Kasumi-1 (cell line): ENCODE data around the gene PLN.

Source experiments
- DNase-seq, 2 experiments: peaks; one replicate each; lab custom pipeline; 2025; lab: John Stamatoyannopoulos, UW

PLN gene

DNA sequence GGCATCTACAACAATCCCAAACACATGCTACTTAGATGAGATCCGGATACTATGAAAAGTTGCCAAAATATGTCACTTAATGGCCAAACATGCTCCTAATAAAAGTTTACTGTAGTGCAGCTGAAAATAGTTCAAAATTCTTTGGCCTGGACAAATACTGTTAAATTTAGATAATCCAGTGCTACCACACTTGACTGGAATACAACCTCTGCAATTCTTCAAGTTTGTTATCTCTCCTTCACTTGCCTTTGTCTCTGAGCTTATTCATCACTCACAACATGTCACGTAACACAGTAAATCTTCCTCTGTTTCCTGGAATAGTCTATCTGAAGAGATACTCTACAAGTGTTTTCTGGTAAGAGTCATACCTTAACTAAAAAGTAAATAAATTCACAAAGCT is 10.5 kb upstream of the PLN start:
- DNase-seq, result no peak

DNA sequence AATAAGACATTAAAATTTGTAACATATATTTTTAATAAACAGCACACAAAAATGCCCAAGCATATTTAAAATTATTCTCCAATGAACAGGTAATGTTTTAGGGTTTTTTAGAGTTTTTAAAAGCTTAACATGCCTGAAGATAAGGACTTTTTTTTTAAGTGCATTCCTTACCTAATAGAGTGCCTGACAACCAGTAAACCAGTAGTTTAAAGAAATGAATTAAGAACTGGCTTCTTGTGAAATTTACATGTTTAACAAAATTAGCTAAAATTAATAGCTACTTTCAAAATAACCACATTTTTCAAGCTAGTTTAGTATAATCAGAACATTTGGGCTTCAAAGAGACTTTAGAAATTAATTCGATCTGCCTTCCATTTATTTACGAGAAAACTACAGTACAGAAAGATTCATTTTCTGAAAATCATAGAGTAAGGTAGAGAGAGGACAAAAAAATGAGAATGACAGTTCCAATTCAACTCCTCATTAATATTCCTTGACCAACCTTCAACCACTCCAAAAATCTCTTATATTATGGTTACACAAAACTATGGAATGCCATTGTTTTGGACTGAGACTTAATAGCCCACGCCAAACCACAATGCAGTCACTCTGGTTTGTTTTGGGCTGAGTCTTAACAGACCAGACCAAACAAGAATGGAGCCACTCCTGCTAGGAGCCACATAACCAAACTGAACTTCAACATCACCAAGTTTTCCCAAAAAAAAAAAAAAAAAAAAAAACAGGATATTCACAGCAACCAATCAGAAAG is 5.7 kb upstream of the PLN start:
- no peak for DNase-seq

DNA sequence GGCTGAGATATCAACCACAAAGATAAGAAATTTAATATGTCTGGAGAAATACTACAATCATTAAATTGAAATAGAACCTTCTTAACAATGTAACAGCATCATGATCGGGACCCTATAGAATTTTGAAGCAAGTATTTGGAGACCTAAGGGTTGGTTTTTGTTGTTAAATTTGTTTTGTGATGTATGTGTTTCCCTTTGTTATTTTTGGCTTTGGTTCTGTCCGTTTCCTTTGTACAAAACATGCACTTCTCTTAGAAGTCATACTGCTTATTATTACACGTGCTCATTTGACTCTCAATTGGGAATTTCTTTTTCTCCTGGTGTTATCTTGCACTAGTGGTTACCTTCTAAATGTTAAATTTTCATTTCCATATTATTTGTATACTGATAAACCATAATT is 4.0 kb upstream of the PLN start:
- no peak for DNase-seq

DNA sequence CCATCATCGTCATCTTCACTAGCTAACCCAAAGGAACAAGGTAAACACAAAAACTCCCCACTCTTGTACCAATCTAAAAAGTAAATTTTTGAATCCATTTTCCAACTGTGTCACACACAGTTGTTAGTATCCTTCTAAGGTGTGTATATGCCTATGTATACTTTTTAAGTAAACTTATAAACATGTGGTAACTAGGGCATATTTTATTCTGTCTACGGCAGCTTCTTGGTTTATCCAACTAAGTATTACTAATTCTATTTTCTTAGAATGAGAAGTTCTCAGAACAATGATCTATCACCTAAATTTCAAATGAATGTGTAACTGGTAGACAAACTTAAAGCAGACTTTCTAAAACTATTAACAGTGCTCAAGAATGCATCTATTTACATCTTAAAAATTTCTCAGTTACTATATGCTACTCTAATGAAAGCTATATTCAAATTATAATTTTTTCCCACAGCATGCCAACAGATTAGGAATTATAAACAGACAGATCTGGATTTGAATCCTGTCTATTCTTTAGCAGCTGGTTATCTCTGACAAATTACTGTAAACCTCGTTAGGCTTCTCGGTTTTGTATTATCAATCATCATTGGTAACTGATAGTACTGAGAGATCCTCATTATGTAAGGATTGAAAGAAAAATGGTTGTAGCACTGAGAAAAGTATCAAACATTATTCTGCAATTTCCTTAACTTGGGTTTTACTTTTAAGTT is 1.8 kb upstream of the PLN start:
- no peak for DNase-seq

DNA sequence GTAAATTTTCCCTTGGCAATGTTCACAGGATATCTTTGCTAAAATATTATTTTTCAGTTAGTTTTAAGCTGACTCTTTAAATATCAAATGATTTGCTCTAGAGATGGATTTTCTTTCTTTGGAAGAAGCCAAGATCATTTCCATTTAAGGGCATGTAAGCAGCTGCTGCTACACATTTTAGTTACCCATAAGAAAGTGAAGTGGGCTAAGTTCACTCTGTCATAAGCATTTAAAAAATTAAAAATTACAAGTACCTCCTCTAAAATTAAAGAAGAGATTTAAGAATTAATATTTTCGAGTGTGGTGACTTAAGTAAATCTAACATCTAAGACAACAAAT is 1.2 kb upstream of the PLN start:
- DNase-seq, result no peak

DNA sequence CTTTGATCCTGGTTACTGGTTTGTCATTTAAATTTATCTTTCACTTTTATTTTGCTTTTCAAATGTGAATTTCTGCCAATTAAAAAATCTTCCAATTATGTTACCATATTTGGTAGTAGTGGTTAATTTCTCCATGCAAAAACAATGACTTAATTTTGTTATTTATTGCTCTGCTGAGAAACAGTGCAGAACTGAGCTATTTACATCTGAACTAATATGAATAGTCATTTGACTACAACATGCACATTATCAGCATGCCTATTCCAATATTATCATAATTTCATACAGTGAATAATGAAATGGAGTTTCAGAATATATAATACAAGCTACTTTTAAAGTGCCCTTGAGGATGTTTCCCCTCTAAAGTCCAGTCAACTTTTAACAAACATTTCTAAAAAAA is 517 bp downstream of the PLN start:
- DNase-seq, result no peak

DNA sequence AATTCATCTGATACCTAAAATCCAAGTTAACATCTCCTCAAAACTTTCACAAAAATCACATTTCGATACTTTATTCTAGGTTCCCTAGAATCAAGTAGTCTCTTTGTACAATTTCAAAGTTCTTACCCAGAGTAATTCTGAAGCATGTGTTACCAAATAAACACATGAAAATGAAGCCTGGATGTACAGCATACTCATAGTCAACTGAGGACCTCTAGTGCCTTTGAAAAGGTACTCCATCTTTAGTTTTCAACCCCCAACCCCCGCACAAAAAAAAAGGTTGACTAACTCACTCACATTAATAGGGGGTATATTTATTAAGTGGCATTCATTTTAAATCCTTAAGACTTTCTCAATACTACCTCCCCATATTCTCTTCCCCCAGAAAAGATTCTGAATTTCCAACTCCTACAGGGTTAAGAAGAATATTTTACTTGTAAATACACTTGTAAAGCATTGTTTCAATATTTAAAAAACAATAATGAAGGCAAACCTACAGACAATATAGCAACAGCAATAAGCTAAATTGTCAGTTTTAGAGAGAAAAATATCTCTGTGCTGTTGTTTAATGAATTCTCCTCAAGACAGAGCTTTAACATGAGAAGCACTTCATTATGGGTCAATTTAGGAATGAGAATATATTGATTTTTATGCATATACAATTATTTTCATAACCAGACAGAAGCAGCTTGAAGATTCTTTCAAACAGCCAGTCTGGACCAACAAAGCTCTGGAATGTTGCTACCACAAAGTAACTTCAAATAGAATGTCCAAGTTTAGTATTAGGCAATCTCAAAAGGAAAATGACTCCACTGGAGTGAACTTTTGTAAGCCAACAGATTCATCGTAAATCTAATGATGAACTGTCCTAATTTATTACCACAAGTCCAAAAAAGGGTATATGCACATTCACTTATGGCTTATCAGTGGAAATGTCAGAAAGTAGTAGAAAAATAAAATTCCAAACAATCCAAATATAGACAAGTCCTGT is 3.3 kb downstream of the PLN start:
- peak; percentile 80 to 87 for DNase-seq

DNA sequence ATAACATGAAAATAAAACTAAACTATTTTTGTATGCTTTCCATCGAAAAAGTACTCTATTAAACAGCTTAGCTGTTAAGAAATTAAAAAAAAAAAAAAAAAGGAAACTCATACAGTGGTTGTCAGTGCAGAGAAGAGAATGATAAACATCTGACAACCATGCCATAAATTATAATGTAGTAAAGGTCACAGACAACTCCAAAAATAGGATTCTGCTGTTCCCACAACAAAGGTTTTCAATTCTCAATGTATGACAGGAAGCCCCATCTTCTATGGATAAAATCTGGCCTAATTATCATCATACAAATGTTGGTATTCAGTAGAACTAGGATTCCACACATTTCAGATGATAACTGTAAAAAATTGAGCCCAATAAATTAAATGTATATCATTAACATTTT is 5.0 kb downstream of the PLN start:
- DNase-seq, result no peak

DNA sequence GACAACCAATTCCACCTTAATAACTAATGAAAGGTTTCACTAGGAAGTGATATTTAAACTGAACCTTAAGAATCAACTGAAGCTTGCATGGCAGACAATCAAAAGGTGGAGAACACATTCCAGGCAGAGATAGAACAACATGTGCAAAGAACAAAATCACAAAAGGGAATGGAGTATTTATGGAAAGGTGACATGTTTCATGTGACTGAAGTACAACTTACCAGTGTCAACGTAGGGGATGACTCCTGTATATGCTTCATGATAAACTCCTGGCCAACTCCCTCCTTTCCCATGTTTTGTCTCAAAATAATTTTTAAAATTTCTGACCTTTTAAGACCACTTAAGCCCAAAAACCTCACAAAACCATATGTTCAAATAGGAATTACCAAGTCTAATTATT is 6.6 kb downstream of the PLN start:
- no peak for DNase-seq

DNA sequence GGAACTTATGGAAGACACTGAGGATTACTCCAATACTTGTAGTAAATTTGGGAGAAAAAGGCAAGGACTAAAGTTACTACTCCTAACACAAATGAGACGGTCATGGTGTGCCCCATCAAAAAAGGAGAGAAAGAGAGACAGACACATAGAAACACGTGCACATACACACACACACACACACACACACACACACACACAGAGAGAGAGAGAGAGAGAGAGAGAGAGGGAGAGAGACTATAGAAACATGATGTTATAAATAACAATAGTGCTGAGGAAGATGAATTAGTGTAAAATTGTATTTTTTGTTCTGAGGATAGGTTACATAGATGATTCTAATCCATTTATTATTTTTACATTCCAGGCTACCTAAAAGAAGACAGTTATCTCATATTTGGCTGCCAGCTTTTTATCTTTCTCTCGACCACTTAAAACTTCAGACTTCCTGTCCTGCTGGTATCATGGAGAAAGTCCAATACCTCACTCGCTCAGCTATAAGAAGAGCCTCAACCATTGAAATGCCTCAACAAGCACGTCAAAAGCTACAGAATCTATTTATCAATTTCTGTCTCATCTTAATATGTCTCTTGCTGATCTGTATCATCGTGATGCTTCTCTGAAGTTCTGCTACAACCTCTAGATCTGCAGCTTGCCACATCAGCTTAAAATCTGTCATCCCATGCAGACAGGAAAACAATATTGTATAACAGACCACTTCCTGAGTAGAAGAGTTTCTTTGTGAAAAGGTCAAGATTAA is 10.5 kb downstream of the PLN start:
- DNase-seq, result peak; percentile 65 to 84

DNA sequence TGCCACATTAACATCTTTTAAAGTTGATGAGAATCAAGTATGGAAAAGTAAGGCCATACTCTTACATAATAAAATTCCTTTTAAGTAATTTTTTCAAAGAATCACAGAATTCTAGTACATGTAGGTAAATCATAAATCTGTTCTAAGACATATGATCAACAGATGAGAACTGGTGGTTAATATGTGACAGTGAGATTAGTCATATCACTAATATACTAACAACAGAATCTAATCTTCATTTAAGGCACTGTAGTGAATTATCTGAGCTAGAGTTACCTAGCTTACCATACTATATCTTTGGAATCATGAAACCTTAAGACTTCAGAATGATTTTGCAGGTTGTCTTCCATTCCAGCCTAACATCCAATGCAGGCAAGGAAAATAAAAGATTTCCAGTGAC is 11.6 kb downstream of the PLN start:
- DNase-seq, result no peak

DNA sequence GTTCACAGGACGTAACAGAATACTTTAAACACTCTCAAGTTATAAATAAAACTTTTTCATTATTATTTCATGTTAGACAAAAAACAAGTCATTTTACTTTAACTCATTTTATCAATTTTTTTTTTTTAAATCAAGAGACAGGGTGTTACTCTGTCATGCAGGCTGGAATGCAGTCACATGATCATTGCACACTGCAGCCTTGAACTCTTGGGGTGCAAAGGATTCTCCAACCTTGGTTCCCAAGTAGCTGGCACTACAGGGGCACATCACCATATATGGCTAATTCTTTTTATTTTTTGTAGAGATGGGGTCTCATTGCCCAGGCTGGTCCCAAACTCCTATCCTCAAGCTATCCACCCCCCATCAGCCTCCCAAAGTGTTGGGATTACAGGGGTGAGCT is 14.2 kb downstream of the PLN start:
- DNase-seq, result no peak

DNA sequence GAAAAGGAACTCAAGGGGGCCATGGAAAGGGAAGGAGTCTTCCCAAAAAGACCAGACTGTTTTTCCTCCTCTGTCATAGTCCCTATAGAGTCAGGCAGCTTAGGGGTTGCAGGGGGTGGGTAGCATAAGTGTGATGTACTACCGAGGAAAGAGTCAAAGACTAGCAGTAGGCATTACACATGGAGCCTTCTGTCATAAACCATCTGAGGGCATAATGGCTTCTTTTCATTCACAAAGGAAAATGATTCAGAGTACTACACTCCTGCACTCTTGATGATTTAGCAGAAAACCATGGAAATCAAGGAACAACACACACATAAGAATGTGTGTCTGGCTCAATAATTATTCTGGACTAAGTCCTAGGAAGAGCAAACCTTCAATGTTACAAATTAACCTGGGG is 14.9 kb downstream of the PLN start:
- DNase-seq, result no peak

DNA sequence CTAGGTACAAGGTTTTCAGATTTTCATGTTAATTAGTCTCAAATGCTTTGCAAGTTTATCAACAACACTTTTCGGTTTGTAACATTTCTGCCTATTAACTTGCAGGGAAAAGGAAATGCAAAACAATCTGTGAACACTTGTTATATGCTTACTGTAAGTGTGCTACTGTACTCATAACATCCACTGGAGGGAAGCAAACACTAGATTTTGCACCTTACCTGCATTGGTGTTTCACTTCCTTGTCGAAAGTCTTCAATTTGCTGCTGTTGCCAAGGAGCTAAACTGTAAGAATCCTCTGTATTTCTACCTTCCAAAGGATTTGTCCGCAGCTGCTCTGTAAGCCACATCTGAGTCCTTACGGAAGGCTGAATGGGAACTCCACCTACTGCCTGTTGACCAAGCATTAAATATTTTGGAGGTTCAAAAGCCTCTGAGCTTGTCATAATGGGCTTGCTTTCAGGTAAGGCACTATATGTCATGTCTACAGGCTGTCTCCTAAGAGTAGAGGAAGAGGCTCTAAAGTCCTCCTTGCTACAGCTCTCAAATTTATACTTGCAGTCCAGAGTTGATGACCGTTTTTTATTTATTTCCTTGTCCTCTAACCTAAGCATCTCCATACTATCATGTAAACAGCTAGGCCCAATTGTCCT is 17.3 kb downstream of the PLN start:
- peak; percentile 42 to 48 for DNase-seq

DNA sequence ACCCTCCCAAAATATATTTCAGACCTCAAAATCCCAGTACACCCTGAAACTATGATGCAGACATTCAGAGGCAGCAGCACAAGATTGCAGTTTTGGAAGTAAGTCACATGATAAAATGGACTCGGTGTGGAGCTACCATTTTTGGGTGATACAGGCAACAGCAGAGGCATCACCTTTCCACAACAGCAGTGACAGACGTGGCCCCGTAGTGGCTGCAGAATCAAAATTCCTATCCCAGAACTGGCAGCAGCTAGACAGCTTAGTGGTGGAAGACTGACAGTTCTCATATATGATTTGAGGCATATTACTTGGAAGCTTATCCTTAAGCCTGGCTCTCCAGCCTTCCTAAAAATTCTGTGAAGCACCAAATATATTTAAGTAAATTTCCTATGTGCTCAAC is 19.9 kb downstream of the PLN start:
- DNase-seq, result no peak

DNA sequence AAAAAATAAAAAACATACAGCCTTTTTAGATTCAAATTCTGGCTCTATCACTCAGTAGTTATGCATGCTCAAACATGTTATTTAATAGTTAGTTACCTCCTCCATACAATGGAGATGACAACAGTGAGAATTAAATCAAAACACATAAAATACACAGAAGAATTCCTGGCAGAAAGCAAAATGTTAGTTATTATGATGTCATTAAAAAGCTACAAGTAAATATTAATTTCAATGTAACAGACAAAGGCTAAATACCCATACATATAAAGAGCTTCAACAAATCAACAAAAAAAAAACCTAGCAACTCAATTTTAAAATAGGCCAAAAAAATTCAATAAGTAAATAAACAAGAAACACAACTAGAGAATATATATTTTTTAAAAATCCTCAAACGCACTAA is 21.4 kb downstream of the PLN start:
- no peak for DNase-seq

DNA sequence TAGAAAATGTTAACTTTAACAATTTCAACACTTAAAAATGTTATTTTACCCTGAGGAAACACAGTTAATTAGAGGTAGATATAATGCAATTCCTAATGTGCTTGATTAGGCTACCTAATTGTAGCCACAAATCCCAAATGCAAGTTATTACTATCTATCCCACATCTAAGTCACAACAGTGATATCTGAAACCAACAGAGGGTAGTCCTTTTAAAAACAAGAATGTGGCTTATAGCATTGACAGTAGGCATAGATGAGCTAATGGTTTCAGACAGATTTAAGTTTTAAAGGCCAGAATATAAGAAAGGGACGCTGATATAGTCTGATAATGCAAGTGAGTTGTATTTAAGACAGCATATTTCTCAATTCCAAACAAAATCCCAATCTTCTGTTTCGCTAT is 23.0 kb downstream of the PLN start:
- no peak for DNase-seq

DNA sequence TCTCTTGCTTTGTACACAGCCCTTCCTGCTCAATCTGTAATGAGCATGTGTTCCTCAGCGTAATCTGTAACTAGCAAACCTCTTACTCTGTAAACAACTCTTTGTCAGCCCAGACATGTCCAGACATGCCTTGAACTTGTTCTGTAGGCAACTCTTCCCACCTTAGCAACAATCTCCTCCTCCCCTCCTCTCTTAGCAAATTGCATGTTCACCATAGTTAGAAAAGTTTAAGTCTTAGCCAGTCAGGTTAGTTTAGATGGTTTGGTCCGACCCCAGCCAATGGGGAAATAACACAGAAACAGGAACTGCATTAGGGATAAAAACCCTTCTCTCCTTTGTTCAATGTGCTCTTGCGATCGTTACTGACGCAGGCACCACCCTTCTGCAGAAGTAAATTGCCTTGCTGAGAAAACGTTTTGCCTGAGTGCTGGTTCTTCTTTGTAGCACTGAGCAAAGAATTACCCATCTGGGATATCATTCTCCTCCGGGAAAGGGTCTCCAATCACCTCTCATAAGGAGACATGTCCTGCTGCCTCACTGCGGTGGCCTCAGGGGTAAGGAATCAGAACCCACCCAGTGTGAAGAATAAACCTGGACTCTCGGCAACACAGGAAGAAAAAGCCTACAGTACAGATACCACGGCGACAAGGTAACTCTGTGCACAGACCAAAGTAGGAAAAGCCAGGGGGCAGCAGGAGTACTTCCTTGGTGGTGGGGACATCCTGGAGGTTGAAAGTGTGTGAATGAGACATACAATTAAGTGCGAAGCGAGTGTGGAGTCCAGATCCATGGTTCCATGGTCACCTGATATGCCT is 26.2 kb downstream of the PLN start:
- peak; percentile 39 to 57 for DNase-seq

DNA sequence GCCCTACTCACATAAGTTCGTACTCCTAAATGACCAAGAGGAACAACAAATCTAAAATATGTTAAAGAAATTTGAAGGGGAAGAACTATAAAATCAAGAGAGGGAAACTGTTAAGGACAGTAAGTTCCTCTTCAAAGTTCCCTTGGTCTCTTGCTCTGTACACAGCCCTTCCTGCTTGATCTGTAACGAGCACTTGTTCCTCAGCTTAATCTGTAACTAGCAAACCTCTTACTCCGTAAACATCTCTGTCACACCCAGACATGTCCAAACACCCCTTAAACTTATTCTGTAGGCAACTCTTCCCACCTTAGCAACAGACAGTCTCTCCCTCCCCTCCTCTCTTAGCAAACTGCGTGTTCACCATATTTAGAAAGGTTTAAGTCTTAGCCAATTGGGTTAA is 29.9 kb downstream of the PLN start:
- peak; percentile 58 to 77 for DNase-seq

DNA sequence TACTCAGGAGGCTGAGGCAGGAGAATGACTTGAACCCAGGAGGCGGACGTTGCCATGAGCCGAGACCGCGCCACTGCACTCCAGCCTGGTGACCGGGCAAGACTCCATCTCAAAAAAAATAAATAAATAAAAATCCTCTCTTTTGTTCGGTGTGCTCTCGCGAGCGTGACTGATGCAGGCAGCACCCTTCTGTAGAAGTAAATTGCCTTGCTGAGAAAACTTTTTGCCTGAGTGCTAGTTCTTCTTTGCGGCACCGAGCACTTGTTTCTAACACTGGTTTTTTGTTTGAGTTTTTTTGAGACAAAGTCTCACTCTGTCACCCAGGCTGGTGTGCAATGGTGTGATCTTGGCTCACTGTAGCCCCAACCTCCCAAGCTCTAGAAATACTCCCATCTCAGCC is 30.5 kb downstream of the PLN start:
- DNase-seq, result no peak

DNA sequence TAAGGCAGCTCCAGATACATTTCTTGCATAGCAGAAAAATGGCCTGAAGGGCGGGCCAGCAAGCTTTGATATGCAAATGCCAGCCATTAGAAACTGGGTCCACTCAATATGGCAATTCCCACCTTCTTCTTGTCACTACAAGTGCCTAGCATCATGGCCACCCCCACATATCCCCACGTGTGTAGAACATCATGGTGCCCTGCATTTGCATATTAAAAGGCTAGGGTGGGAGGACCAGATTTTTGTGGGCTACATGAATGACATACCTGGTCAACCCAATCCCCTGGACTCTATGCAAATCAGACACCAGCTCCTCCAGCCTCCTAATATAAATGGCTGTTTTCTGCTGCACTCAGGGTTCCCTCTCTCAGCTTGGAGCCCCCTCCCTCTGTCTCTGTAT is 31.7 kb downstream of the PLN start:
- no peak for DNase-seq
